GM06990 (cell line): Measurements from ENCODE around the gene SGTA.

Source experiments
- DNase-seq: peaks from one replicate; pipeline ENCODE4 v3.0.0-alpha.2; 2011; ENCODE audit not compliant: insufficient read length; ENCODE audit errors: extremely low read depth
- H3K27me3 ChIP-seq: replicated peaks from 2 replicates; pipeline ENCODE4 v1.6.0; 2011; ENCODE audit warnings: low read length; ENCODE audit not compliant: control insufficient read depth, insufficient read depth
- H3K36me3 ChIP-seq: 2 replicates; pipeline ENCODE4 v1.5.1; 2011; ENCODE audit warnings: low read length; ENCODE audit not compliant: control insufficient read depth, insufficient read depth
- H3K4me3 ChIP-seq: replicated peaks from 2 replicates; pipeline ENCODE4 v1.5.1; 2011; ENCODE audit warnings: low read depth, mild to moderate bottlenecking, control low read depth, low read length
- CTCF ChIP-seq: IDR thresholded peaks from 2 replicates; pipeline ENCODE4 v1.5.1; 2011; ENCODE audit warnings: low read length, control low read depth, mild to moderate bottlenecking, inconsistent platforms; ENCODE audit not compliant: insufficient read depth, poor library complexity, severe bottlenecking

The SGTA gene

GRCh38 chr19:2811221-2811722 lies 28.2 kb upstream of the SGTA start:
- peaks cover 48% of the 10 kb centered on the region for H3K36me3 ChIP-seq
- TF ChIP-seq CTCF: no peak

GRCh38 chr19:2810141-2811091 lies 27.3 kb upstream of the SGTA start:
- Histone ChIP-seq H3K4me3 (no peak overlapping the region), H3K27me3 (no peaks in the 10 kb centered on the region), H3K36me3 (peaks cover 53% of the 10 kb centered on the region)
- DNase-seq: no peak
- TF ChIP-seq CTCF: no peak

More at GRCh38 chr19:2811221-2811722, 28.2 kb upstream of the SGTA start:
- no peak overlapping the region for H3K4me3 ChIP-seq
- H3K27me3 ChIP-seq: no peaks in the 10 kb centered on the region
- DNase-seq: no peak

GRCh38 chr19:2809387-2810140 lies 26.5 kb upstream of the SGTA start:
- H3K27me3 ChIP-seq: no peaks in the 10 kb centered on the region
- no peak for DNase-seq
- H3K4me3 ChIP-seq: no peak overlapping the region
- H3K36me3 ChIP-seq: peaks cover 53% of the 10 kb centered on the region
- no peak for TF ChIP-seq CTCF

- Histone ChIP-seq H3K27me3 (no peaks in the 10 kb centered on the region), H3K36me3 (peaks cover 55% of the 10 kb centered on the region), H3K4me3 (no peak overlapping the region)
- no peak for DNase-seq
- no peak for TF ChIP-seq CTCF
Observed at GRCh38 chr19:2808129-2808941, 25.3 kb upstream of the SGTA start.

- Histone ChIP-seq H3K4me3 (no peak overlapping the region), H3K27me3 (no peaks in the 10 kb centered on the region), H3K36me3 (peaks cover 57% of the 10 kb centered on the region)
- TF ChIP-seq CTCF: no peak
- no peak for DNase-seq
Observed at GRCh38 chr19:2807379-2808128, 24.5 kb upstream of the SGTA start.
